ENCODE data around the gene DIPK1A. TPM values are rescaled to one million over a fixed set of nuclear protein-coding genes. Genes with fewer than 3 reads are reported as not detected.
A peak's percentile ranks its signal among the peaks of the same experiment; 100 is the strongest.

The DIPK1A gene
- total and polyA plus RNA-seq, 12 donors = 0.91 to 10.2 (median 3.0) TPM

DNA sequence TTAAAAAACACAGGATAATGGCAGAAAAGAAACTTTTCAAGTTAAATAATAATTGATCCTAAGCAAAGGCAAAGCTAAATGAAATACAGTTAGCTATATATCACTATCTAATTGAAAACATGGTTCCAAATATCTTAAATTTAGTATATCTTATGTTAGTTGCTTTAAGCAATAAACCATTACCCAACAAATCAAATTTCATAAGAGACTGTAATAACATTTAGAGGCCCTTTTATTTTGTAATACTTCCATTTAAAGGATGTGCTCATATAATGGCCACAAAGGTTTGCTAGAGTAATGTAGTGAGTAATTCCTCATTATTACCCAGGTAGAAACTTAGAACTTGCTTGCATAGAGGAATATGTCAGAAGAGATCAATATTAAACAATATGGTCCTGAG is 97.1 kb downstream of the DIPK1A start:
- Histone ChIP-seq H3K9me3 (replicated peaks in 1 of 3) (no peaks in the 10 kb centered on the region), H3K27me3 (no peaks in the 10 kb centered on the region), H3K4me1 (replicated peaks in 1 of 2) (peaks cover 0 to 5% of the 10 kb centered on the region in 2 donors), H3K4me3 (no peak overlapping the region), H3K36me3 (replicated peaks in 1 of 2) (no peaks in the 10 kb centered on the region), H3K27ac (no peak overlapping the region)
- no peak for DNase-seq
- intact Hi-C loops (cut with DNase I) = loop anchor here in 1 of 2 donors (5.0 kb wide), 1 partner anchor 133 kb away; no protein-coding TSS in a partner anchor
- TF ChIP-seq POLR2A (IDR thresholded peaks at IDR 0.05) = no peak
- TF ChIP-seq, protein P1, sequence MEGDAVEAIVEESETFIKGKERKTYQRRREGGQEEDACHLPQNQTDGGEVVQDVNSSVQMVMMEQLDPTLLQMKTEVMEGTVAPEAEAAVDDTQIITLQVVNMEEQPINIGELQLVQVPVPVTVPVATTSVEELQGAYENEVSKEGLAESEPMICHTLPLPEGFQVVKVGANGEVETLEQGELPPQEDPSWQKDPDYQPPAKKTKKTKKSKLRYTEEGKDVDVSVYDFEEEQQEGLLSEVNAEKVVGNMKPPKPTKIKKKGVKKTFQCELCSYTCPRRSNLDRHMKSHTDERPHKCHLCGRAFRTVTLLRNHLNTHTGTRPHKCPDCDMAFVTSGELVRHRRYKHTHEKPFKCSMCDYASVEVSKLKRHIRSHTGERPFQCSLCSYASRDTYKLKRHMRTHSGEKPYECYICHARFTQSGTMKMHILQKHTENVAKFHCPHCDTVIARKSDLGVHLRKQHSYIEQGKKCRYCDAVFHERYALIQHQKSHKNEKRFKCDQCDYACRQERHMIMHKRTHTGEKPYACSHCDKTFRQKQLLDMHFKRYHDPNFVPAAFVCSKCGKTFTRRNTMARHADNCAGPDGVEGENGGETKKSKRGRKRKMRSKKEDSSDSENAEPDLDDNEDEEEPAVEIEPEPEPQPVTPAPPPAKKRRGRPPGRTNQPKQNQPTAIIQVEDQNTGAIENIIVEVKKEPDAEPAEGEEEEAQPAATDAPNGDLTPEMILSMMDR (IDR thresholded peaks at IDR 0.05) = no peak

DNA sequence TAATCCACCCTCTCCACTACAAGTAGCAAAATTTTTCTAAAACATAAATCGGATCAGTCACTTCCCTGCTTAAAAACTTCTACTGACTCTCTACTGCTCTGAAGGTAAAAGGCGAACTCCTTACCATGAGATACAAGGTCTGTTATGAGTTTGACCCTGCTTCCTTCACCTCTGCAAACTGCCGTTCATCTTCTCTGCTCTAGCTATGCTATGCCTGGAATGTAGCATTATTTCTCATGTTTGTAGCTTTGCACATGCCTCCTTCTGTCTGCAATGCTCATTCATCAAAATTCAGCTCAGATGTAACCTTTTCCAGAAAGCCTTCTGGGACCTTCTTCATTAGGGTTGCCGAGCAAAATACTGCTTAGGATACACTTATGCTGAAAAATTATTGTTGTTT is 98.7 kb downstream of the DIPK1A start:
- Histone ChIP-seq H3K36me3 (replicated peaks in 1 of 2) (no peaks in the 10 kb centered on the region), H3K4me3 (no peak overlapping the region), H3K27ac (no peak overlapping the region), H3K27me3 (no peaks in the 10 kb centered on the region), H3K4me1 (replicated peaks in 1 of 2) (peaks cover 0 to 7% of the 10 kb centered on the region in 2 donors), H3K9me3 (replicated peaks in 1 of 3) (no peaks in the 10 kb centered on the region)
- TF ChIP-seq POLR2A (IDR thresholded peaks at IDR 0.05) = no peak
- TF ChIP-seq, protein P1 (IDR thresholded peaks at IDR 0.05) = no peak
- DNase-seq = no peak
- WGBS, 4 donors = 70 to 78% (median 72%) methylated on average over 4 of the region's 4 CpGs
- intact Hi-C loops (cut with DNase I) = loop anchor here in 1 of 2 donors (5.0 kb wide), 1 partner anchor 135 kb away; no protein-coding TSS in a partner anchor

DNA sequence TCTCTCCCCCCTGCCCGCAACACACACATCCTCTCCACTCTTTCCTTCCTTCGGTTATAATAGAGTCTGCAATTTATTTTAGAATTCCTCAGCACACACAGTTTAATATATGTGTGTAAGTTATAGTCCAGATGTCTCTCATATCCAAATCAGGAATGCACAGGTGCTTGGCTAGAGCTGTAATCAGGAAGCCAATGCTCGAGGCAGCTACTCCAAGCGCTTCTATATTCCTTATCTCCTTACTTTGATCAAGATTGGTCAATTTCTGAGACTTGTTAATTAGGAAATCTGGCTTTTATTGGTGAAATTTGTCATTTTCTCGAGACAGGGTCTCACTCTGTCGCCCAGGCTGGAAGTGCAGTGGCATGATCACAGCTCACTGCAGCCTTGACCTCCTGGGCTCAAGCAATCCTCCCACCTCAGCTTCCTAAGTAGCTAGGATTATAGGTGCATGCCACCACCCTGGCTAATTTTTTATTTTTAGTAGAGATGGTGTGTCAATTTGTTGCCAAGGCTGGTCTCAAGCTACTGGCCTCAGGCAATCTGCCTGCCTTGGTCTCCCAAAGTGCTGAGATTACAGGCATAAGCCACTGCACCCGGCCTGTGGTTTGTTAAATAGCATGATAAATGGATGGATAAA is 101.7 kb downstream of the DIPK1A start:
- whole genome bisulfite sequencing, 4 donors = 51 to 57% (median 54%) methylated on average over 6 to 7 of the region's 7 CpGs
- H3K36me3 ChIP-seq (replicated peaks in 1 of 2) = no peaks in the 10 kb centered on the region
- peak overlapping the region in 1 of 4 donors; percentile 29 for H3K4me3 ChIP-seq
- peaks cover 0 to 7% of the 10 kb centered on the region in 2 donors for H3K4me1 ChIP-seq (replicated peaks in 1 of 2)
- H3K9me3 ChIP-seq (replicated peaks in 1 of 3) = no peaks in the 10 kb centered on the region
- DNase-seq = no peak
- intact Hi-C loops (cut with DNase I) = loop anchor here (5.0 to 10.0 kb wide), 3 partner anchors 105 to 138 kb away; partner anchors contain the start of gene DIPK1A (in 1 of the 2)
- no peak overlapping the region for H3K27ac ChIP-seq
- TF ChIP-seq, protein P1 (IDR thresholded peaks at IDR 0.05) = no peak
- no peak for TF ChIP-seq POLR2A (IDR thresholded peaks at IDR 0.05)
- no peaks in the 10 kb centered on the region for H3K27me3 ChIP-seq

DNA sequence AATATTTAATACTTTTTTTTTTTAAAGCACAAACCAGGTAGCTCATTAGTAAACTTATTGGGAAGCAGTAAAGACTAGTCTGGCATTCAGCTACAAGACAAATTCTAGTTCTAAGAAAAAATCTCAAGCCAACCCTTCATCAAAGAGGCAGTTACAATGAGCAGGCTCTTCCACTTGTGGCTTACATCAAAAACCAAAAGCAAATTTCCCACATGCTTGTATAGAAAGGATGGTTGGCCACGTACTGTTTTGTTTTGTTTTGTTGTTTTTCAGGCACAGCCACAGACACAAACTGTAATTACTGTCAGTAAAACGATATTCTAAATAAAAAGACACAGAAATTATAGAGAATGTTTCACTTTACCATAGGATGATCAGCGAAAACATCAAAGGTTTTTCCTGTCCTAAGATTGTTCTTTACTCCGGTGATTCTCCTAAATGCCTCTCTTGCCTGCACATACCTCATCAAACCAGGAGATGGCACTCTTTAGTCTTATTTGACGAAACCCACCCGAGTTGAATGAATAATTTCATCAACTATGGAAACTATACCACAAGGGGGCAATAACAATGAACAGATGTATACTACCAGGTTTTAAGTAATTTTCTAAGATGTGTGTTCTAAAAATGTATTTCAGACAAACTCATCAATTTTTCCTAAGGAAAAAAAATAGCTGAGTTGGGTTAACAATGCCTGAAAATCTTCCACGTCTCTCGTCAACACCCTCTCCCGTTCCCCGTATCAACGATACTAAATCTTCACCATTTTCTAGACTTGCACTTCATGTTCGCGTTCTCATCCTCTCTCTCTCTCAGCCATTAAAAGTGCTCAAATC is 102.5 kb downstream of the DIPK1A start:
- H3K27me3 ChIP-seq = no peaks in the 10 kb centered on the region
- no peak overlapping the region for H3K27ac ChIP-seq
- intact Hi-C loops (cut with DNase I) = loop anchor here (5.0 to 10.0 kb wide), 2 partner anchors 106 to 134 kb away; partner anchors contain the start of gene DIPK1A (in 1 of the 2)
- H3K4me1 ChIP-seq (replicated peaks in 1 of 2) = peaks cover 0 to 7% of the 10 kb centered on the region in 2 donors
- H3K9me3 ChIP-seq (replicated peaks in 1 of 3) = no peaks in the 10 kb centered on the region
- no peaks in the 10 kb centered on the region for H3K36me3 ChIP-seq (replicated peaks in 1 of 2)
- peak overlapping the region in 1 of 4 donors; percentile 29 for H3K4me3 ChIP-seq
- peak; percentile 26 to 78 (median 59) for DNase-seq
- 16 to 23% (median 19%) methylated on average over 13 of the region's 13 CpGs for WGBS, 4 donors
- TF ChIP-seq POLR2A (IDR thresholded peaks at IDR 0.05) = no peak
- TF ChIP-seq, protein P1 (IDR thresholded peaks at IDR 0.05) = peak; percentile 81 to 100 (median 97)

All from adrenal gland (tissue), 12 donors.